Measurements from ENCODE around the gene LRRC17. TPM values are rescaled to one million over a fixed set of nuclear protein-coding genes. Genes with fewer than 3 reads are reported as not detected.

LRRC17 gene
- total RNA-seq, result 105 and 207 TPM in 2 replicates

GRCh38 chr7:102912742-102913141 lies at the start of gene LRRC17:
TSS of gene LRRC17 (plus strand) at chr7:102913000. CDS start at chr7:102933914, 20,914 bp downstream.

Other genes with a start within 250 kb of the LRRC17 start
- gene POLR2J2, start 241.3 kb upstream of the LRRC17 start, total RNA-seq, result 4.7 and 5.9 TPM in 2 replicates
- 8.8 and 8.9 TPM in 2 replicates for gene FAM185A, start 164.0 kb upstream of the LRRC17 start, total RNA-seq
- gene FBXL13, start 161.8 kb downstream of the LRRC17 start, total RNA-seq, result 4.4 and 4.5 TPM in 2 replicates
- gene ARMC10, start 162.1 kb downstream of the LRRC17 start, total RNA-seq, result 36.7 and 41.0 TPM in 2 replicates
- gene NAPEPLD, start 236.1 kb downstream of the LRRC17 start, total RNA-seq, result 32.9 and 40.8 TPM in 2 replicates